Osteocyte (in vitro differentiated cells): ENCODE measurements around the gene TRPV2. TPM values are rescaled to one million over a fixed set of nuclear protein-coding genes. Genes with fewer than 3 reads are reported as not detected.

Experiments
- DNase-seq: peaks from one replicate; pipeline ENCODE4 v3.0.0; 2021; ENCODE audit warnings: mixed read lengths; ENCODE audit not compliant: unreplicated experiment; ENCODE audit errors: extremely low spot score
- H3K27ac Mint-ChIP-seq: one replicate; pipeline ENCODE4 v1.8.0; 2021; ENCODE audit warnings: mild to moderate bottlenecking, mixed read lengths; ENCODE audit not compliant: unreplicated experiment
- H3K27me3 Mint-ChIP-seq: one replicate; pipeline ENCODE4 v1.8.0; 2021; ENCODE audit warnings: mixed read lengths; ENCODE audit not compliant: unreplicated experiment
- H3K36me3 Mint-ChIP-seq: one replicate; pipeline ENCODE4 v1.8.0; 2021; ENCODE audit warnings: mixed read lengths; ENCODE audit not compliant: unreplicated experiment
- H3K4me1 Mint-ChIP-seq: one replicate; pipeline ENCODE4 v1.8.0; 2021; ENCODE audit warnings: mixed read lengths; ENCODE audit not compliant: unreplicated experiment
- H3K4me3 Mint-ChIP-seq: one replicate; pipeline ENCODE4 v1.8.0; 2021; ENCODE audit warnings: mild to moderate bottlenecking, moderate library complexity, mixed read lengths; ENCODE audit not compliant: unreplicated experiment
- H3K9me3 Mint-ChIP-seq: one replicate; pipeline ENCODE4 v1.8.0; 2021; ENCODE audit warnings: mixed read lengths; ENCODE audit not compliant: unreplicated experiment
- long read RNA-seq: library from polyadenylated mRNA; unstranded; transcript quantifications from one replicate; pipeline ENCODE4 v2.0.0, GENCODE V29; 2021
- total RNA-seq: library from RNA; stranded (reverse); gene quantifications from 2 replicates; pipeline ENCODE4 v1.2.1, GENCODE V29; 2021
- TF ChIP-seq, protein P1 (sequence below): fragments of 200-600 bp; sonication (generic); IDR thresholded peaks from 2 replicates; pipeline ENCODE4 v1.5.0; 2021; ENCODE audit warnings: antibody characterized with exemption, mild to moderate bottlenecking, moderate library complexity

The TRPV2 gene, protein sequence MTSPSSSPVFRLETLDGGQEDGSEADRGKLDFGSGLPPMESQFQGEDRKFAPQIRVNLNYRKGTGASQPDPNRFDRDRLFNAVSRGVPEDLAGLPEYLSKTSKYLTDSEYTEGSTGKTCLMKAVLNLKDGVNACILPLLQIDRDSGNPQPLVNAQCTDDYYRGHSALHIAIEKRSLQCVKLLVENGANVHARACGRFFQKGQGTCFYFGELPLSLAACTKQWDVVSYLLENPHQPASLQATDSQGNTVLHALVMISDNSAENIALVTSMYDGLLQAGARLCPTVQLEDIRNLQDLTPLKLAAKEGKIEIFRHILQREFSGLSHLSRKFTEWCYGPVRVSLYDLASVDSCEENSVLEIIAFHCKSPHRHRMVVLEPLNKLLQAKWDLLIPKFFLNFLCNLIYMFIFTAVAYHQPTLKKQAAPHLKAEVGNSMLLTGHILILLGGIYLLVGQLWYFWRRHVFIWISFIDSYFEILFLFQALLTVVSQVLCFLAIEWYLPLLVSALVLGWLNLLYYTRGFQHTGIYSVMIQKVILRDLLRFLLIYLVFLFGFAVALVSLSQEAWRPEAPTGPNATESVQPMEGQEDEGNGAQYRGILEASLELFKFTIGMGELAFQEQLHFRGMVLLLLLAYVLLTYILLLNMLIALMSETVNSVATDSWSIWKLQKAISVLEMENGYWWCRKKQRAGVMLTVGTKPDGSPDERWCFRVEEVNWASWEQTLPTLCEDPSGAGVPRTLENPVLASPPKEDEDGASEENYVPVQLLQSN
- 1.3 and 1.9 TPM in 2 replicates for total RNA-seq
- long read RNA-seq, partial matches to known transcripts: 1 of 5 reads
- long read RNA-seq, other reads (novel, unspliced or antisense): 1 of 5 reads

DNA sequence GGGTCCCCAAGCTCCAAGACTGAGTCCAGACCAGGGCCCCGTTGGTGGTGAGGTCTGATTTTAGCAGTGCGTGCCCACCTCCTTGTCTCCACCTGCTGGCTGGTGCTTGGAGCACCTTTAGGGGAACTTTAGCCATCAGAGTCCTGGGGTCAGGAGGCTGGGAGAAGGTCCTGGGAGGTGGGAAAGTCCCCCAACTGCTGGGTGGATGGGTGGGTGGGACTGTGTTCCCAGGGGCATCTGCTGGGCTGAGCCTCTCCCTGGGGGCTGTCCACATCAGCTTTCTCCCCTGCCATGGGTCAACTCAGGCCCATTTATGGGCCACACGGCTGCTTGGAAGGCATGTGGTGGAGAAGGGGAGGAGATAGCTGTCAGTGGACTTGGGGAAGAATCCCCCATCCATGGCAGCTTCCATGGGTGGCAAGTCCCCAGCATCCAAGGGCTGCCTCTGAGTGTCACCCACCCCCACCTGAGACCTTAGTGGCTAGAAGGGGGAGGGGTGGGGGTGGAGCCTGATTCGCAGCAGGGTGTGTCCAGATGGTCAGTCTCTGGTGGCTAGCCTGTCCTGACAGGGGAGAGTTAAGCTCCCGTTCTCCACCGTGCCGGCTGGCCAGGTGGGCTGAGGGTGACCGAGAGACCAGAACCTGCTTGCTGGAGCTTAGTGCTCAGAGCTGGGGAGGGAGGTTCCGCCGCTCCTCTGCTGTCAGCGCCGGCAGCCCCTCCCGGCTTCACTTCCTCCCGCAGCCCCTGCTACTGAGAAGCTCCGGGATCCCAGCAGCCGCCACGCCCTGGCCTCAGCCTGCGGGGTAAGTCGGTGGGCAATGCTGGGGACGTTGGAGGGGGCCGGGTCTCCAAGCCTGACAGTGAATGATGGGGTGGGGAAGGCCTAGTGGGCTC lies at the start of gene TRPV2:
Gene TRPV2, plus strand, starts transcription at position 541 of the 894 bp plus-strand sequence. CDS start 2,098 bp downstream, outside the sequence.
- Mint-ChIP-seq H3K27me3 (no peaks in the 10 kb centered on the region), H3K9me3 (no peaks in the 10 kb centered on the region), H3K36me3 (no peaks in the 10 kb centered on the region), H3K4me1 (peaks cover 24% of the 10 kb centered on the region), H3K4me3 (no peak within 1 kb of the TSS), H3K27ac (no peak within 1 kb of the TSS)
- no peak for DNase-seq
- TF ChIP-seq, protein P1, sequence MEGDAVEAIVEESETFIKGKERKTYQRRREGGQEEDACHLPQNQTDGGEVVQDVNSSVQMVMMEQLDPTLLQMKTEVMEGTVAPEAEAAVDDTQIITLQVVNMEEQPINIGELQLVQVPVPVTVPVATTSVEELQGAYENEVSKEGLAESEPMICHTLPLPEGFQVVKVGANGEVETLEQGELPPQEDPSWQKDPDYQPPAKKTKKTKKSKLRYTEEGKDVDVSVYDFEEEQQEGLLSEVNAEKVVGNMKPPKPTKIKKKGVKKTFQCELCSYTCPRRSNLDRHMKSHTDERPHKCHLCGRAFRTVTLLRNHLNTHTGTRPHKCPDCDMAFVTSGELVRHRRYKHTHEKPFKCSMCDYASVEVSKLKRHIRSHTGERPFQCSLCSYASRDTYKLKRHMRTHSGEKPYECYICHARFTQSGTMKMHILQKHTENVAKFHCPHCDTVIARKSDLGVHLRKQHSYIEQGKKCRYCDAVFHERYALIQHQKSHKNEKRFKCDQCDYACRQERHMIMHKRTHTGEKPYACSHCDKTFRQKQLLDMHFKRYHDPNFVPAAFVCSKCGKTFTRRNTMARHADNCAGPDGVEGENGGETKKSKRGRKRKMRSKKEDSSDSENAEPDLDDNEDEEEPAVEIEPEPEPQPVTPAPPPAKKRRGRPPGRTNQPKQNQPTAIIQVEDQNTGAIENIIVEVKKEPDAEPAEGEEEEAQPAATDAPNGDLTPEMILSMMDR: peak; percentile 12

DNA sequence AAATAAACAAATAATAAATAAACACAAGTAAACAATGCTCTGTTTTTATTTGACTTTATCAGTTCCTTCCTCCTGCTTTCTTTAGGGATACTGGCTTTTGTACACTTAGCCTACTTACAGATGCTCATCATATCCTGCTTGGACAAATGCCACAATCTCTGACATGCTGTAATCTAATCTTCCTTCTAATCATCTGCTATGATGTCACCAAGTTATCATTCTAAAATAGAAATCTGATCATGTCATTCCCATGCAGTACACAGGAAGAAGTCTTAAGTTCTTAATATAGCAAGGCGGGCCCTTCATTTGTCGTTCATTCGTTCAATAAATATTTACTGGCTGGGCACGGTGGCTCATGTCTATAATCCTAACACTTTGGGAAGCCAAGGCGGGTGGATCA lies 43.6 kb upstream of the TRPV2 start:
- no peaks in the 10 kb centered on the region for H3K9me3 Mint-ChIP-seq
- H3K27me3 Mint-ChIP-seq: no peaks in the 10 kb centered on the region
- TF ChIP-seq, protein P1: no peak
- no peak overlapping the region for H3K4me3 Mint-ChIP-seq
- no peaks in the 10 kb centered on the region for H3K36me3 Mint-ChIP-seq
- no peak overlapping the region for H3K27ac Mint-ChIP-seq
- DNase-seq: no peak
- H3K4me1 Mint-ChIP-seq: no peaks in the 10 kb centered on the region

DNA sequence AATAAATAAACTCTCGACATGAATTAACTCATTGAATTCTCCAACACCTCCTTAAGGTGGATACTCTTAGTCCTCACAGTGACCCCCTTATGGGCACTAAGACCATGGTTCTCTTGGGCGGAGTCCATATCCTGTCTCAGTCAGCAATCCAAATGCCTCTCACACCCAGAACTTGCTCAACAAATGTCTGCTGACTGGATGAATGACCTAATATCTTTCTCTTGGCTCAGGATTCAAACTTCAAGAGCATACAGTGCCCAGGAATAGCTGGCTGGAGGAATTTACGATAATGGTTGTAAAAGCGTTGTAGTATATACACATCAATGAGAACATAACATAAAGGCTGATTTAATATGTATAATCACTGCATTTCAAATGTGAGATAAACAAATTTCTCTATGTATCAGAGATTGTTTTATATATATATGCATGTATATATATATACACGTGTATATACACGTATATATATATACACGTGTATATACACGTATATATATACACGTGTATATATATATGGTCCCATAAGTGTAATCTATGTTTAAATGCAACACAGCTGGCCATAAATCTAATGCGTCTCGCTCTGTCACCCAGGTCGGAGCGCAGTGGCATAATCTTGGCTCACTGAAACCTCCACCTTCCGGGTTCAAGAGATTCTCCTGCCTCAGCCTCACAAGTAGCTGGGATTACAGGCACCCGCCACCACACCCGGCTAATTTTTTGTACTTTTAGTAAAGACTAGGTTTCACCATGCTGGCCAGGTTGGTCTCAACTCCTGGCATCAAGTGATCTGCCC lies 41.0 kb upstream of the TRPV2 start:
- Mint-ChIP-seq H3K27ac (no peak overlapping the region), H3K36me3 (no peaks in the 10 kb centered on the region)
- DNase-seq: no peak

DNA sequence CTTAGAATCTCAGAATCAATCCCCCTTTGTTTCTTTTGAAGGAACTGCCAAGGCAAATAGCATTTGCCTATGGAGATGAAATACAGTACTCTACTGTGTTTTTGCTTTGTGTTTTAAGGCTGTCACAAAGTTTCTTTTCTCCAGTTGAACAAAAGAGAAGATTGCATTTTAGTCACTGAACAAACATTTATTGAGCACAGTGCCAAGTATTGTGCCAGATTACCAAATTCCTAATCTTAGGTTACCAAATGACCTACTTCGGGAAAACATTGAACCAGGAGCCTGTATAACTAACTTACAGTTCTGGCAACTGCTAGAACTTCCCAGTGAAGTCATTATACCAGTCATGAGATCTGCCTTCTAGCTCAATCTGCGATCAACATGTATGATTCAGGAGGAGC lies 37.4 kb upstream of the TRPV2 start:
- TF ChIP-seq, protein P1: no peak
- H3K4me3 Mint-ChIP-seq: no peak overlapping the region
- no peak overlapping the region for H3K27ac Mint-ChIP-seq
- H3K27me3 Mint-ChIP-seq: no peaks in the 10 kb centered on the region
- H3K36me3 Mint-ChIP-seq: peaks cover 13% of the 10 kb centered on the region
- peaks cover 17% of the 10 kb centered on the region for H3K4me1 Mint-ChIP-seq
- H3K9me3 Mint-ChIP-seq: no peaks in the 10 kb centered on the region
- no peak for DNase-seq

More for the DNA sequence above, 41.0 kb upstream of the TRPV2 start:
- no peaks in the 10 kb centered on the region for H3K27me3 Mint-ChIP-seq
- TF ChIP-seq, protein P1: no peak
- H3K9me3 Mint-ChIP-seq: no peaks in the 10 kb centered on the region
- H3K4me1 Mint-ChIP-seq: no peaks in the 10 kb centered on the region
- H3K4me3 Mint-ChIP-seq: no peak overlapping the region
